ENCODE data around the gene C7orf25.

The C7orf25 gene

GRCh38 chr7:42939457-42940240, 27.8 kb upstream of the C7orf25 start:
- Histone ChIP-seq H3K27me3 (ENCODE audit: insufficient read depth, low read depth) (no peaks in the 10 kb centered on the region), H3K36me3 (ENCODE audit: insufficient read depth) (peaks cover 5% of the 10 kb centered on the region; the same call in 1 of the 2 replicates), H3K9ac (no peak overlapping the region), H3K79me2 (ENCODE audit: insufficient read depth, low read depth) (peaks cover 35% of the 10 kb centered on the region), H2AFZ (ENCODE audit: low read depth) (no peak overlapping the region), H3K4me2 (no peak overlapping the region; the same call in 1 of the 2 replicates), H4K20me1 (ENCODE audit: insufficient read depth) (no peaks in the 10 kb centered on the region), H3K27ac (no peak overlapping the region), H3K4me3 (IDR thresholded peaks at IDR 0.05; ENCODE audit: insufficient read depth, low read depth, low read length) (no peak overlapping the region), H3K4me1 (ENCODE audit: low read depth, poor library complexity, severe bottlenecking) (peaks cover 70% of the 10 kb centered on the region)
- TF ChIP-seq CTCF (conservative IDR thresholded peaks at IDR 0.05; ENCODE audit: low read depth, low read length), result no peak

- Histone ChIP-seq H3K27ac (peak overlapping the region; percentile 66), H3K9ac (peak overlapping the region; percentile 19), H3K36me3 (ENCODE audit: insufficient read depth) (peaks cover 5% of the 10 kb centered on the region; the same call in 1 of the 2 replicates), H3K79me2 (ENCODE audit: insufficient read depth, low read depth) (peaks cover 72% of the 10 kb centered on the region), H3K27me3 (ENCODE audit: insufficient read depth, low read depth) (no peaks in the 10 kb centered on the region), H2AFZ (ENCODE audit: low read depth) (no peak overlapping the region), H3K4me3 (IDR thresholded peaks at IDR 0.05; ENCODE audit: insufficient read depth, low read depth, low read length) (no peak overlapping the region), H3K4me2 (peak overlapping the region; percentile 88), H4K20me1 (ENCODE audit: insufficient read depth) (peaks cover 2% of the 10 kb centered on the region; the same call in 1 of the 2 replicates), H3K4me1 (ENCODE audit: low read depth, poor library complexity, severe bottlenecking) (peaks cover 61% of the 10 kb centered on the region)
- TF ChIP-seq CTCF (conservative IDR thresholded peaks at IDR 0.05; ENCODE audit: low read depth, low read length), result no peak
Observed at GRCh38 chr7:42935861-42936260, 24.0 kb upstream of the C7orf25 start.

GRCh38 chr7:42934291-42934690, 22.4 kb upstream of the C7orf25 start:
- H3K4me2 ChIP-seq, result peak overlapping the region; percentile 88
- H3K27ac ChIP-seq, result peak overlapping the region; percentile 66
- H3K9ac ChIP-seq, result no peak overlapping the region
- H3K79me2 ChIP-seq (ENCODE audit: insufficient read depth, low read depth), result peaks cover 88% of the 10 kb centered on the region
- TF ChIP-seq CTCF (conservative IDR thresholded peaks at IDR 0.05; ENCODE audit: low read depth, low read length), result no peak
- no peak overlapping the region for H3K4me3 ChIP-seq (IDR thresholded peaks at IDR 0.05; ENCODE audit: insufficient read depth, low read depth, low read length)
- no peak overlapping the region for H2AFZ ChIP-seq (ENCODE audit: low read depth)
- H3K36me3 ChIP-seq (ENCODE audit: insufficient read depth), result peaks cover 5% of the 10 kb centered on the region; the same call in 1 of the 2 replicates
- peaks cover 63% of the 10 kb centered on the region for H3K4me1 ChIP-seq (ENCODE audit: low read depth, poor library complexity, severe bottlenecking)
- H3K27me3 ChIP-seq (ENCODE audit: insufficient read depth, low read depth), result no peaks in the 10 kb centered on the region
- H4K20me1 ChIP-seq (ENCODE audit: insufficient read depth), result peaks cover 16% of the 10 kb centered on the region

GRCh38 chr7:42932811-42933591, 21.1 kb upstream of the C7orf25 start:
- H3K27ac ChIP-seq, result peak overlapping the region; percentile 84
- TF ChIP-seq CTCF (conservative IDR thresholded peaks at IDR 0.05; ENCODE audit: low read depth, low read length), result no peak
- peaks cover 5% of the 10 kb centered on the region; the same call in 1 of the 2 replicates for H3K36me3 ChIP-seq (ENCODE audit: insufficient read depth)
- H3K27me3 ChIP-seq (ENCODE audit: insufficient read depth, low read depth), result no peaks in the 10 kb centered on the region
- H3K79me2 ChIP-seq (ENCODE audit: insufficient read depth, low read depth), result peaks cover 88% of the 10 kb centered on the region
- H3K4me2 ChIP-seq, result peak overlapping the region; percentile 88
- no peak overlapping the region for H3K4me3 ChIP-seq (IDR thresholded peaks at IDR 0.05; ENCODE audit: insufficient read depth, low read depth, low read length)
- peaks cover 73% of the 10 kb centered on the region for H3K4me1 ChIP-seq (ENCODE audit: low read depth, poor library complexity, severe bottlenecking)
- peaks cover 17% of the 10 kb centered on the region for H4K20me1 ChIP-seq (ENCODE audit: insufficient read depth)
- peak overlapping the region; percentile 90 for H3K9ac ChIP-seq
- H2AFZ ChIP-seq (ENCODE audit: low read depth), result peak overlapping the region; percentile 44; the same call in 1 of the 2 replicates
